Upper lobe of left lung (tissue), 4 donors: ENCODE data around the gene FAF2.

Experiments used
- EP300 ChIP-seq, 4 donors: sonication (generic); formaldehyde crosslinking; IDR thresholded peaks; one replicate each; pipeline ENCODE4 v1.5.1; 2017; ENCODE audit warnings: antibody characterized with exemption in 4 of 4, control low read depth in 2 of 4
- POLR2A ChIP-seq, 4 donors: fragments of 450-650 bp; IDR thresholded peaks; one replicate each; pipeline ENCODE4 v1.5.1; 2016 to 2017; ENCODE audit warnings: antibody characterized with exemption in 4 of 4, mild to moderate bottlenecking in 2 of 4
- POLR2AphosphoS5 ChIP-seq, 2 donors: sonication (generic); formaldehyde crosslinking; IDR thresholded peaks; one replicate each; pipeline ENCODE4 v1.5.1; 2017; ENCODE audit warnings: antibody characterized with exemption in 2 of 2
- TF ChIP-seq, protein P1 (sequence below), 6 experiments: fragments of 450-650 bp in 4 of 6; fragments of 200-600 bp in 2 of 6; sonication (generic) in 2 of 6; IDR thresholded peaks; one replicate each; pipeline ENCODE4 v1.5.1; 2016 to 2019; ENCODE audit warnings: antibody characterized with exemption in 6 of 6

DNA sequence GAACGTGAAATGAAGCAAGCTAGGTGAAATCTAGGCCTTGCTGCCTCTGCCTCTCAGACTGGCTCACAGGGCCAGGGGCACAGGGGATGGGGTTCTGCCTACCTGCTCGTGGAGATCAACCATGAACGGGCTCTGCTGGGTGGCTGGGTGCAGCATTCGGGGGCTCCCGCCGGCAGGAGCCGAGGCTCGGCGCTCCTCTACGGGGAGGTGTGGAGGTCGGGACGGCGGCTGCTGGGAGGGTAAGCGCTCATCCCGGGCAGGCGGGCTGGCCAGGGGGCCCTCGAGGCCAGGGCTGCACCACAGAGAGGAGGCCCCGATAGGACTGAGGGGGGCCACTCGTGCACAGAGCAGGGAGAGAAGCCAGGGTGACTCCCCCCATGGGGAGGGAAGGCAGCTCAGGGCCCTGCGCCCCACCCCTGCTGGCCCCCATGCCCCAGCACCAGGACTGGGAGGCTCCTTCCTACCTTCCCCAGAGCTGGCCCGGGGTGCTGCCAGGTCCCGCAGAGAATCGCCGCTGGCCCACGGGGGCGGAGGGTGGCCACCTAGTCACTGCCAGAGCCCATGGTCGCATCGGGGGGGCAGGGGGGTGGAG lies 83.8 kb downstream of the FAF2 start:
- TF ChIP-seq, protein P1, sequence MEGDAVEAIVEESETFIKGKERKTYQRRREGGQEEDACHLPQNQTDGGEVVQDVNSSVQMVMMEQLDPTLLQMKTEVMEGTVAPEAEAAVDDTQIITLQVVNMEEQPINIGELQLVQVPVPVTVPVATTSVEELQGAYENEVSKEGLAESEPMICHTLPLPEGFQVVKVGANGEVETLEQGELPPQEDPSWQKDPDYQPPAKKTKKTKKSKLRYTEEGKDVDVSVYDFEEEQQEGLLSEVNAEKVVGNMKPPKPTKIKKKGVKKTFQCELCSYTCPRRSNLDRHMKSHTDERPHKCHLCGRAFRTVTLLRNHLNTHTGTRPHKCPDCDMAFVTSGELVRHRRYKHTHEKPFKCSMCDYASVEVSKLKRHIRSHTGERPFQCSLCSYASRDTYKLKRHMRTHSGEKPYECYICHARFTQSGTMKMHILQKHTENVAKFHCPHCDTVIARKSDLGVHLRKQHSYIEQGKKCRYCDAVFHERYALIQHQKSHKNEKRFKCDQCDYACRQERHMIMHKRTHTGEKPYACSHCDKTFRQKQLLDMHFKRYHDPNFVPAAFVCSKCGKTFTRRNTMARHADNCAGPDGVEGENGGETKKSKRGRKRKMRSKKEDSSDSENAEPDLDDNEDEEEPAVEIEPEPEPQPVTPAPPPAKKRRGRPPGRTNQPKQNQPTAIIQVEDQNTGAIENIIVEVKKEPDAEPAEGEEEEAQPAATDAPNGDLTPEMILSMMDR (IDR thresholded peaks at IDR 0.05) = no peak
- TF ChIP-seq POLR2A (IDR thresholded peaks at IDR 0.05) (no peak), POLR2AphosphoS5 (IDR thresholded peaks at IDR 0.05) (no peak), EP300 (IDR thresholded peaks at IDR 0.05) (no peak)
